ENCODE results near the gene LSM14B. TPM values are rescaled to one million over a fixed set of nuclear protein-coding genes. Genes with fewer than 3 reads are reported as not detected.

Gene LSM14B
- total RNA-seq, 1 experiment from 2014 or later: 51.3 TPM

- TF ChIP-seq YY1 (IDR thresholded peaks at IDR 0.05; ENCODE audit: extremely low read depth, insufficient replicate concordance, low read depth, low read length): no peak
Measured at GRCh38 chr20:62138204-62138543, 15.9 kb downstream of the LSM14B start (continued).

GRCh38 chr20:62138912-62139311 lies 16.6 kb downstream of the LSM14B start:
- peaks cover 7 to 11% of the 10 kb centered on the region in 2 experiments for H3K4me1 ChIP-seq (ENCODE audit: control insufficient read depth in 1 of 2, insufficient read depth in 2 of 2, low read length in 2 of 2)
- peaks cover 47 to 62% of the 10 kb centered on the region in 2 experiments for H3K36me3 ChIP-seq (ENCODE audit: control insufficient read depth in 1 of 2, insufficient read depth in 2 of 2, low read length in 2 of 2)
- no peak overlapping the region for H3K4me3 ChIP-seq (replicated peaks in 1 of 2; ENCODE audit: low read depth in 1 of 2, low read length in 2 of 2)
- intact Hi-C loops (cut with micrococcal nuclease): no loop called here
- DNase-seq (ENCODE audit: low read depth, low spot score) (no peak), ATAC-seq (no peak)
- ChIA-PET RAD21 (ENCODE audit: low non-redundant PET in 1 of 2, low total read pairs in 2 of 2, uncharacterized antibody in 2 of 2, unreplicated experiment in 2 of 2) (no interaction called here), POLR2A (no interaction called here), CTCF (no interaction called here)
- H2AFZ ChIP-seq (ENCODE audit: low read depth, low read length, poor library complexity, severe bottlenecking): no peak overlapping the region
- H3K79me2 ChIP-seq (ENCODE audit: insufficient read depth, low read length): peaks cover 55% of the 10 kb centered on the region
- no peaks in the 10 kb centered on the region for H3K9me2 ChIP-seq (ENCODE audit: insufficient read depth)
- 0 out of 2 replicates have a peak, but pooled peaks have one; percentile 26 for TF ChIP-seq POLR2AphosphoS5 (IDR thresholded peaks at IDR 0.05; ENCODE audit: low read depth, low read length)
- TF ChIP-seq RAD21 (IDR thresholded peaks at IDR 0.05; ENCODE audit: low read depth): no peak
- H3K9me3 ChIP-seq (ENCODE audit: control insufficient read depth in 1 of 2, insufficient read depth in 1 of 2, low read depth in 1 of 2, low read length in 2 of 2): no peaks in the 10 kb centered on the region
- peaks cover 25% of the 10 kb centered on the region; the same call in 1 of the 2 replicates for H4K20me1 ChIP-seq (ENCODE audit: insufficient read depth)
- no peak overlapping the region for H3K27ac ChIP-seq (ENCODE audit: low read depth, low read length)
- no peak overlapping the region for H3K4me2 ChIP-seq (ENCODE audit: low read length)
- no peak overlapping the region for H3K9ac ChIP-seq (ENCODE audit: low read length)
- BruUV-seq (replicated peaks): no TSS peak
- H3K27me3 ChIP-seq (ENCODE audit: insufficient read depth, low read length): no peaks in the 10 kb centered on the region

- no peak overlapping the region for H3K9ac ChIP-seq (ENCODE audit: low read length)
- H4K20me1 ChIP-seq (ENCODE audit: insufficient read depth): peaks cover 27% of the 10 kb centered on the region; the same call in 1 of the 2 replicates
- ChIA-PET RAD21 (ENCODE audit: low non-redundant PET in 1 of 2, low total read pairs in 2 of 2, uncharacterized antibody in 2 of 2, unreplicated experiment in 2 of 2) (no interaction called here), POLR2A (no interaction called here), CTCF (no interaction called here)
- no peak for ATAC-seq
- H3K9me3 ChIP-seq (ENCODE audit: control insufficient read depth in 1 of 2, insufficient read depth in 1 of 2, low read depth in 1 of 2, low read length in 2 of 2): no peaks in the 10 kb centered on the region
- peaks cover 7 to 14% of the 10 kb centered on the region in 2 experiments for H3K4me1 ChIP-seq (ENCODE audit: control insufficient read depth in 1 of 2, insufficient read depth in 2 of 2, low read length in 2 of 2)
- H3K4me3 ChIP-seq (replicated peaks in 1 of 2; ENCODE audit: low read depth in 1 of 2, low read length in 2 of 2): no peak overlapping the region
- H3K9me2 ChIP-seq (ENCODE audit: insufficient read depth): no peaks in the 10 kb centered on the region
- peaks cover 40 to 61% of the 10 kb centered on the region in 2 experiments for H3K36me3 ChIP-seq (ENCODE audit: control insufficient read depth in 1 of 2, insufficient read depth in 2 of 2, low read length in 2 of 2)
- H3K79me2 ChIP-seq (ENCODE audit: insufficient read depth, low read length): peaks cover 62% of the 10 kb centered on the region
- no peak overlapping the region for H2AFZ ChIP-seq (ENCODE audit: low read depth, low read length, poor library complexity, severe bottlenecking)
- H3K4me2 ChIP-seq (ENCODE audit: low read length): no peak overlapping the region
- intact Hi-C loops (cut with micrococcal nuclease): no loop called here
- TF ChIP-seq ZNF274 (IDR thresholded peaks at IDR 0.05; ENCODE audit: low read depth, low read length) (no peak), MAX (IDR thresholded peaks at IDR 0.05) (no peak), FOSL1 (IDR thresholded peaks at IDR 0.05; ENCODE audit: low read depth) (no peak), EGR1 (IDR thresholded peaks at IDR 0.05; ENCODE audit: low read depth) (no peak), ELF1 (IDR thresholded peaks at IDR 0.05; ENCODE audit: borderline replicate concordance, low read depth) (no peak), POLR2A (IDR thresholded peaks at IDR 0.05; ENCODE audit: borderline replicate concordance, extremely low read depth, insufficient read depth, insufficient read length) (no peak), SRF (IDR thresholded peaks at IDR 0.05; ENCODE audit: low read depth) (no peak), JUND (IDR thresholded peaks at IDR 0.05) (no peak)
- no peaks in the 10 kb centered on the region for H3K27me3 ChIP-seq (ENCODE audit: insufficient read depth, low read length)
- BruUV-seq (replicated peaks): no TSS peak
- H3K27ac ChIP-seq (ENCODE audit: low read depth, low read length): no peak overlapping the region
- DNase-seq (ENCODE audit: low read depth, low spot score): no peak
Measured at GRCh38 chr20:62139636-62140035, 17.4 kb downstream of the LSM14B start.
